ENCODE data around the gene DAB1.

The DAB1 gene

GRCh38 chr1:57384284-57384683 is 39.6 kb downstream of the DAB1 start:
- DNase-seq (ENCODE audit: low read depth in 2 of 2), result no peak
- no peak overlapping the region for H3K4me3 ChIP-seq (replicated peaks in 1 of 2; ENCODE audit: low read depth in 2 of 2, low read length in 2 of 2)
- TF ChIP-seq CTCF (IDR thresholded peaks at IDR 0.05; ENCODE audit: low read depth, low read length), result no peak

- no peak for TF ChIP-seq CTCF (IDR thresholded peaks at IDR 0.05; ENCODE audit: low read depth, low read length)
- DNase-seq (ENCODE audit: low read depth in 2 of 2), result no peak
- H3K4me3 ChIP-seq (replicated peaks in 1 of 2; ENCODE audit: low read depth in 2 of 2, low read length in 2 of 2), result no peak overlapping the region
These were observed 42.0 kb downstream of the DAB1 start for GRCh38 chr1:57381871-57382270.

- TF ChIP-seq CTCF (IDR thresholded peaks at IDR 0.05; ENCODE audit: low read depth, low read length), result no peak
- H3K4me3 ChIP-seq (replicated peaks in 1 of 2; ENCODE audit: low read depth in 2 of 2, low read length in 2 of 2), result no peak overlapping the region
- no peak for DNase-seq (ENCODE audit: low read depth in 2 of 2)
These were observed 42.4 kb downstream of the DAB1 start for GRCh38 chr1:57381426-57381825.

GRCh38 chr1:57380923-57381322 is 42.9 kb downstream of the DAB1 start:
- TF ChIP-seq CTCF (IDR thresholded peaks at IDR 0.05; ENCODE audit: low read depth, low read length), result no peak
- no peak overlapping the region for H3K4me3 ChIP-seq (replicated peaks in 1 of 2; ENCODE audit: low read depth in 2 of 2, low read length in 2 of 2)
- no peak for DNase-seq (ENCODE audit: low read depth in 2 of 2)

- DNase-seq (ENCODE audit: low read depth in 2 of 2), result no peak
- H3K4me3 ChIP-seq (replicated peaks in 1 of 2; ENCODE audit: low read depth in 2 of 2, low read length in 2 of 2), result no peak overlapping the region
- no peak for TF ChIP-seq CTCF (IDR thresholded peaks at IDR 0.05; ENCODE audit: low read depth, low read length)
These were observed 45.3 kb downstream of the DAB1 start for GRCh38 chr1:57378534-57378933.

GRCh38 chr1:57377339-57378139 is 46.3 kb downstream of the DAB1 start:
- TF ChIP-seq CTCF (IDR thresholded peaks at IDR 0.05; ENCODE audit: low read depth, low read length), result no peak

GRCh38 chr1:57376041-57376440 is 47.8 kb downstream of the DAB1 start:
- H3K4me3 ChIP-seq (replicated peaks in 1 of 2; ENCODE audit: low read depth in 2 of 2, low read length in 2 of 2), result no peak overlapping the region
- no peak for TF ChIP-seq CTCF (IDR thresholded peaks at IDR 0.05; ENCODE audit: low read depth, low read length)
- DNase-seq (ENCODE audit: low read depth in 2 of 2), result no peak

More at GRCh38 chr1:57377339-57378139, 46.3 kb downstream of the DAB1 start:
- no peak for DNase-seq (ENCODE audit: low read depth in 2 of 2)
- H3K4me3 ChIP-seq (replicated peaks in 1 of 2; ENCODE audit: low read depth in 2 of 2, low read length in 2 of 2), result no peak overlapping the region

Measured in cardiac fibroblast (primary cell).